H1 (cell line): ENCODE measurements around the gene ZGRF1. TPM values are rescaled to one million over a fixed set of nuclear protein-coding genes. Genes with fewer than 3 reads are reported as not detected.

ENCODE experiments used
- CTCF ChIA-PET: fragments of 300-600 bp; sonication (Branson Sonifier 250); formaldehyde crosslinking; loops from one replicate; lab custom pipeline; 2021; ENCODE audit not compliant: partially characterized antibody; lab: Charles Lee
- POLR2A ChIA-PET: fragments of 300-600 bp; sonication (Branson Sonifier 250); formaldehyde crosslinking; loops from one replicate; lab custom pipeline; 2021; ENCODE audit warnings: inconsistent platforms; ENCODE audit not compliant: partially characterized antibody; lab: Charles Lee
- DNase-seq, 2 experiments: peaks; one replicate each; pipeline versions ENCODE4 v3.0.0 to v3.0.0-alpha.2; 2010 to 2022; ENCODE audit warnings: low spot score in 2 of 2, low read depth in 1 of 2, mixed read lengths in 1 of 2
- FAIRE-seq: peaks from 2 replicates; lab custom pipeline; 2011; peaks lifted over from hg19 to GRCh38; lab: Jason Lieb, UNC
- H2AFZ ChIP-seq: 2 replicates; pipeline ENCODE4 v1.8.1; 2012; ENCODE audit warnings: low read length, inconsistent platforms
- H2AK5ac ChIP-seq: 2 replicates; pipeline ENCODE4 v1.6.1; 2013; ENCODE audit warnings: low read depth, low read length
- H2BK120ac ChIP-seq: replicated peaks from 2 replicates; pipeline ENCODE3; 2013; ENCODE audit warnings: low read depth, low read length, inconsistent platforms
- H2BK12ac ChIP-seq: 2 replicates; pipeline ENCODE4 v1.6.1; 2013; ENCODE audit warnings: low read depth, low read length
- H2BK15ac ChIP-seq: 2 replicates; pipeline ENCODE4 v1.6.1; 2013; ENCODE audit warnings: low read length
- H2BK20ac ChIP-seq: 2 replicates; pipeline ENCODE4 v1.6.1; 2013; ENCODE audit warnings: low read length
- H2BK5ac ChIP-seq: 2 replicates; pipeline ENCODE4 v1.6.1; 2013; ENCODE audit warnings: low read depth, low read length
- H3K14ac ChIP-seq: 2 replicates; pipeline ENCODE4 v1.6.1; 2013; ENCODE audit warnings: inconsistent platforms; ENCODE audit not compliant: insufficient read length
- H3K18ac ChIP-seq: 2 replicates; pipeline ENCODE4 v1.6.1; 2013; ENCODE audit warnings: low read length; ENCODE audit errors: extremely low read depth
- H3K23ac ChIP-seq: 2 replicates; pipeline ENCODE4 v1.6.1; 2013; ENCODE audit warnings: inconsistent platforms; ENCODE audit not compliant: insufficient read length
- H3K23me2 ChIP-seq: 2 replicates; pipeline ENCODE4 v1.6.1; 2013; ENCODE audit warnings: low read depth, low read length
- H3K27ac ChIP-seq: 2 replicates; pipeline ENCODE4 v1.6.1; 2011; ENCODE audit warnings: low read depth, low read length, inconsistent platforms
- H3K27me3 ChIP-seq, 4 experiments: replicated peaks in 1 of 4; 1 replicate in 1 of 4; 2 replicates in 3 of 4; pipeline versions ENCODE4 v1.6.1 to v1.8.1; 2011 to 2013; ENCODE audit warnings: low read length in 3 of 4, mild to moderate bottlenecking in 3 of 4, inconsistent platforms in 2 of 4, mixed read lengths in 2 of 4, moderate library complexity in 1 of 4; ENCODE audit not compliant: control insufficient read depth in 3 of 4, insufficient read depth in 3 of 4; ENCODE audit errors: extremely low read depth in 1 of 4
- H3K36me3 ChIP-seq, 4 experiments: 2 replicates each; pipeline versions ENCODE4 v1.6.1 to v1.8.1; 2011 to 2013; ENCODE audit warnings: mild to moderate bottlenecking in 4 of 4, low read length in 3 of 4, moderate library complexity in 2 of 4, control low read depth in 1 of 4, inconsistent platforms in 1 of 4; ENCODE audit not compliant: insufficient read depth in 4 of 4, control insufficient read depth in 2 of 4
- H3K4ac ChIP-seq: replicated peaks from 2 replicates; pipeline ENCODE3; 2013; ENCODE audit warnings: low read length, low read depth, mixed read lengths, inconsistent platforms; ENCODE audit not compliant: insufficient read length
- H3K4me1 ChIP-seq, 4 experiments: replicated peaks in 1 of 4; 1 replicate in 1 of 4; 2 replicates in 3 of 4; pipeline versions ENCODE4 v1.6.1 to v1.8.1; 2011 to 2013; ENCODE audit warnings: low read length in 3 of 4, inconsistent platforms in 2 of 4, mixed read lengths in 1 of 4; ENCODE audit not compliant: insufficient read depth in 4 of 4, control insufficient read depth in 3 of 4
- H3K4me2 ChIP-seq, 2 experiments: 2 replicates each; pipeline versions ENCODE4 v1.6.1 to v1.8.1; 2011 to 2013; ENCODE audit warnings: low read depth in 2 of 2, low read length in 2 of 2, control low read depth in 1 of 2, inconsistent platforms in 1 of 2, mild to moderate bottlenecking in 1 of 2; ENCODE audit not compliant: insufficient read depth in 1 of 2
- H3K4me3 ChIP-seq, 4 experiments: fragments of 200-600, 300-600 bp in 1 of 4; sonication (generic), shearing (Covaris generic), sonication (Bioruptor Twin) in 1 of 4; 2 replicates each; pipeline versions ENCODE4 v1.5.1 to v1.8.1; 2011 to 2016; ENCODE audit warnings: low read length in 4 of 4, low read depth in 3 of 4, control low read depth in 2 of 4, inconsistent platforms in 2 of 4, mild to moderate bottlenecking in 2 of 4, mixed read lengths in 1 of 4, moderate library complexity in 1 of 4; ENCODE audit not compliant: insufficient read depth in 2 of 4; ENCODE audit errors: extremely low read depth in 1 of 4
- H3K56ac ChIP-seq: replicated peaks from 2 replicates; pipeline ENCODE3; 2013; ENCODE audit warnings: low read depth, mild to moderate bottlenecking, mixed read lengths, low read length, inconsistent platforms; ENCODE audit not compliant: insufficient read length
- H3K79me1 ChIP-seq: 2 replicates; pipeline ENCODE4 v1.6.1; 2013; ENCODE audit warnings: low read depth, low read length, control low read depth
- H3K79me2 ChIP-seq, 2 experiments: 2 replicates each; pipeline versions ENCODE4 v1.6.1 to v1.8.1; 2012 to 2013; ENCODE audit warnings: low read length in 2 of 2, mild to moderate bottlenecking in 2 of 2, inconsistent platforms in 1 of 2; ENCODE audit not compliant: insufficient read depth in 2 of 2, control insufficient read depth in 1 of 2
- H3K9ac ChIP-seq, 4 experiments: replicated peaks in 1 of 4; 1 replicate in 1 of 4; 2 replicates in 3 of 4; pipeline versions ENCODE4 v1.6.1 to v1.8.1; 2011 to 2013; ENCODE audit warnings: low read depth in 3 of 4, low read length in 3 of 4, control low read depth in 2 of 4, mild to moderate bottlenecking in 2 of 4, moderate library complexity in 2 of 4, inconsistent platforms in 1 of 4; ENCODE audit errors: extremely low read depth in 1 of 4
- H3K9me3 ChIP-seq, 2 experiments: 2 replicates each; pipeline versions ENCODE4 v1.6.1 to v1.8.1; 2012 to 2013; ENCODE audit warnings: mild to moderate bottlenecking in 2 of 2, moderate library complexity in 2 of 2, control low read depth in 1 of 2, inconsistent platforms in 1 of 2, low read depth in 1 of 2, low read length in 1 of 2, mixed read lengths in 1 of 2; ENCODE audit not compliant: insufficient read depth in 2 of 2
- H4K20me1 ChIP-seq, 2 experiments: replicated peaks in 1 of 2; 2 replicates each; pipeline versions ENCODE3 to v1.8.1; 2011 to 2013; ENCODE audit warnings: inconsistent platforms in 2 of 2, low read length in 2 of 2, mild to moderate bottlenecking in 1 of 2; ENCODE audit not compliant: insufficient read depth in 2 of 2, control insufficient read depth in 1 of 2
- H4K5ac ChIP-seq: 2 replicates; pipeline ENCODE4 v1.6.1; 2013; ENCODE audit warnings: low read length, low read depth, mixed read lengths, inconsistent platforms; ENCODE audit not compliant: insufficient read length
- H4K8ac ChIP-seq: 2 replicates; pipeline ENCODE4 v1.8.0; 2013; ENCODE audit warnings: mild to moderate bottlenecking, moderate library complexity, low read length, inconsistent platforms; ENCODE audit not compliant: insufficient read depth; ENCODE audit errors: extremely low read depth
- H4K91ac ChIP-seq: replicated peaks from 2 replicates; pipeline ENCODE3; 2013; ENCODE audit warnings: low read length, mixed read lengths, inconsistent platforms; ENCODE audit not compliant: insufficient read length
- GTF2F1 ChIP-seq: IDR thresholded peaks from 2 replicates; pipeline ENCODE4 v1.6.1; 2012; ENCODE audit warnings: low read depth, low read length, improper control_type of control experiment, borderline replicate concordance
- RXRA ChIP-seq: IDR thresholded peaks from 2 replicates; pipeline ENCODE4 v1.6.1; 2011; ENCODE audit warnings: low read depth, mild to moderate bottlenecking, low read length, moderate library complexity; ENCODE audit not compliant: insufficient read depth
- WGBS, 2 experiments: shearing (Covaris generic) in 1 of 2; methylation state at CpG; one replicate each; pipeline versions ENCODE4 v1.1.6 to v1.1.7; 2013 to 2015; ENCODE audit warnings: low lambda C conversion rate in 2 of 2, mixed read lengths in 2 of 2, inconsistent platforms in 1 of 2, low coverage in 1 of 2, missing lambda C conversion rate in 1 of 2; ENCODE audit not compliant: insufficient replicate concordance in 2 of 2, insufficient coverage in 1 of 2, insufficient read length in 1 of 2; ENCODE audit errors: extremely low coverage in 1 of 2, missing lambda C conversion rate in 1 of 2; 5-methylcytosine and 5-hydroxymethylcytosine counted together
- polyA plus RNA-seq, 7 experiments: library from polyadenylated mRNA; depleted of rRNA in 3 of 7; stranded (reverse) in 5 of 7; unstranded in 2 of 7; fragments of >200 nt in 5 of 7; fragments of 200-250 nt in 2 of 7; gene quantifications; 1 replicate in 5 of 7; 2 replicates in 1 of 7; 4 replicates in 1 of 7; pipeline versions ENCODE4 v1.2.1 to v1.2.3, GENCODE V29; 2011 to 2013; ENCODE audit warnings: missing spikeins in 2 of 7, mixed read lengths in 2 of 7
- total RNA-seq: library from RNA; stranded (reverse); fragmentation: NEBNext Ultra II Directional; extraction: Animal tissue kit (Norgen Biotek cat#: 25700); gene quantifications from 2 replicates; pipeline ENCODE4 v1.2.1, GENCODE V29; 2021

Gene ZGRF1
- total and polyA plus RNA-seq, 2 of the 8 experiments (the other 6 are each of a cell fraction or from before 2014, with no cell fraction given) = 12.0 to 44.6 TPM

DNA sequence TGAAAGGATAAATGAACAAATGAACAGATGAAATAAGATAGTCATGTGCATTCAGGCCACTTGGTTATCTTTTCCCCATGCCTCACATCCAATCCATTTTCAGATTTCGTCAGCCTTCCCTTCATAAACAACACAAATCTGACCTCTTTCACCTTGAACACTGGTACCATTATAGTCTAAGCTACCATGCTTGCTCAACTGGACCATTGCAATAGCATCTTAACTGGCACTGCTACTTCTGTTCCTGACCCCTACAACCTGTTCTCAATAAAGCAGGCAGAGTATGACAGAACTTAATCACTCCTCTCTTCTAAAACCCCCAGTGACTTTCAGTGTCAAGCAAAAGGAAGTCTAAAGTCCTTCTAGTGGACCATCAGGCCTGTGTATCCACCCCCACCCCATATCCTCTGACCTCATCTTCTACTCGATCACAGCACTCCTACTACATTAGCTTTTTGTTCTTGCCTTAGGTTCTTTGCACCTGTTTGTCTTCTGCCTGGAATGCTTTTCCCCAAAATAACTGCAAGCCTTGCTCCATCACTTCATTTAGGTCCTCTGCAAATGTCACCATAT lies 40.9 kb upstream of the ZGRF1 start:
- no peak overlapping the region for H2AK5ac ChIP-seq
- H2AFZ ChIP-seq = peak overlapping the region; percentile 10
- no peak overlapping the region for H3K18ac ChIP-seq
- H3K79me2 ChIP-seq = no peaks in the 10 kb centered on the region
- no peak overlapping the region for H3K4ac ChIP-seq
- H3K9me3 ChIP-seq = no peaks in the 10 kb centered on the region
- TF ChIP-seq RXRA = no peak
- TF ChIP-seq GTF2F1 = no peak
- no peak overlapping the region for H3K4me3 ChIP-seq
- H4K20me1 ChIP-seq = no peaks in the 10 kb centered on the region
- no peak overlapping the region for H3K23ac ChIP-seq
- no peak overlapping the region for H2BK15ac ChIP-seq
- H2BK5ac ChIP-seq = no peak overlapping the region
- H3K27ac ChIP-seq = no peak overlapping the region
- ChIA-PET POLR2A (interaction anchor here (1.4 kb wide), 1 partner anchor 29 kb away, joined by 5 read pairs; no protein-coding TSS in a partner anchor), CTCF (interaction anchor here (0.9 kb wide), 1 partner anchor 61 kb away, joined by 3 read pairs; no protein-coding TSS in a partner anchor)
- H3K4me2 ChIP-seq = no peak overlapping the region
- H3K36me3 ChIP-seq = no peaks in the 10 kb centered on the region
- H4K8ac ChIP-seq = no peak overlapping the region
- no peak for FAIRE-seq
- no peak overlapping the region for H2BK120ac ChIP-seq
- no peak overlapping the region for H4K5ac ChIP-seq
- no peaks in the 10 kb centered on the region for H3K27me3 ChIP-seq
- no peaks in the 10 kb centered on the region for H3K79me1 ChIP-seq
- WGBS, 2 experiments = 86% methylated on average over 2 of the region's 2 CpGs; no CpG with 5 or more reads in 1 of the 2 experiments
- no peaks in the 10 kb centered on the region for H3K23me2 ChIP-seq
- no peak overlapping the region for H3K56ac ChIP-seq
- H4K91ac ChIP-seq = peak overlapping the region; percentile 29
- H3K14ac ChIP-seq = no peak overlapping the region
- peak in 1 of 2 experiments; percentile 14 for DNase-seq
- no peak overlapping the region for H3K9ac ChIP-seq
- no peak overlapping the region for H2BK12ac ChIP-seq
- H2BK20ac ChIP-seq = no peak overlapping the region
- H3K4me1 ChIP-seq = peaks cover 0 to 3% (median 0%) of the 10 kb centered on the region in 4 experiments; a peak in 3 of 7 replicates
